GM18505 (cell line): ENCODE data around the gene RABAC1.
A peak's percentile ranks its signal among the peaks of the same experiment; 100 is the strongest.

ENCODE experiments used
- ATAC-seq: cut with Tn5 transposase; IDR thresholded peaks from one replicate; pipeline ENCODE4 v1.9.1; 2021; ENCODE audit not compliant: unreplicated experiment
- POLR2A ChIP-seq: IDR thresholded peaks from 4 replicates; pipeline ENCODE4 v1.6.1; 2011; ENCODE audit warnings: borderline replicate concordance; ENCODE audit not compliant: insufficient read depth, insufficient read length; ENCODE audit errors: extremely low read depth

RABAC1 gene, protein sequence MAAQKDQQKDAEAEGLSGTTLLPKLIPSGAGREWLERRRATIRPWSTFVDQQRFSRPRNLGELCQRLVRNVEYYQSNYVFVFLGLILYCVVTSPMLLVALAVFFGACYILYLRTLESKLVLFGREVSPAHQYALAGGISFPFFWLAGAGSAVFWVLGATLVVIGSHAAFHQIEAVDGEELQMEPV

GRCh38 chr19:41959056-41960053 is at the start of gene RABAC1:
TSS of gene RABAC1 (minus strand) at chr19:41959321. CDS start at chr19:41959292, 29 bp downstream.
- TF ChIP-seq POLR2A = peak; percentile 42
- peak; percentile 82 for ATAC-seq

DNA sequence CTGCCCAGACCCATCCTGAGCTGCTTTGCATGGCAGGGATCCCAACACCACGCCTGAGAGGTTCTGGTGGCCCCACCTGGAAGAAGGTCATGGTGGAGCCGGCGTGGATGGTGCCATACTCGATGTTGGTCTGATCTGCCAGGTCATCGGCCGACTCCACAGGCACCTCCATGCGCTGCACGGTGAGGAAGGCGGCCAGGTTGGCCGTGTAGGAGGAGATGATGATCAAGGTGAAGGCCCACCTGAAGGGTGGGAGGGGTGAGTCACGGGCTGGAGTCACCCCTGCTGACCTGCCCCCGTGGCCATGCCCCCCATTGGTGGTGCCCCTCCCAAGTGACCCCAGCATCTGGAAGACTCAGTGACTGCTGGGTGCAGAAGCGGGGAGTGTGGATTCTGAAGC is 47.4 kb upstream of the RABAC1 start:
- no peak for ATAC-seq
- no peak for TF ChIP-seq POLR2A

DNA sequence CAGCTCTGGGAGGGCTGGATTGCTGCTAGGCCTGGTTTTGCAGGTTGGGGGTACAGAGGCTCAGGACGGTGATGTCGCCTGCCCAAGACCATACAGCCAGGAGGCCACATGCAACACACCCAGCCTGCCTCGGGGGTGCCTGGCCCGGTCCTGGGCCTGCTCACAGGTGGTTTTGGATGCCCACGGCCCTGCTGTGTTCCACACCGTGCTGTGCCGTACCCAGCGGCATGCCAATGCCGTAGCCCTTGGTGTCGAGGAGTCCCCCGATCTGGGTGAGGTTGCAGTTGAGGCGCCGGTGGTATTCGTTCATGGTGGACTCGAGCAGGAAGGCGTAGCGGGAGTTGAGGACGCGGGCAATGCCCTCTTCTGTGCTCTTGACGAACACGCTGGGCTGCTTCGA is 46.4 kb upstream of the RABAC1 start:
- no peak for TF ChIP-seq POLR2A
- ATAC-seq = no peak

GRCh38 chr19:42003506-42004294 is 44.6 kb upstream of the RABAC1 start:
- no peak for ATAC-seq
- TF ChIP-seq POLR2A = no peak

DNA sequence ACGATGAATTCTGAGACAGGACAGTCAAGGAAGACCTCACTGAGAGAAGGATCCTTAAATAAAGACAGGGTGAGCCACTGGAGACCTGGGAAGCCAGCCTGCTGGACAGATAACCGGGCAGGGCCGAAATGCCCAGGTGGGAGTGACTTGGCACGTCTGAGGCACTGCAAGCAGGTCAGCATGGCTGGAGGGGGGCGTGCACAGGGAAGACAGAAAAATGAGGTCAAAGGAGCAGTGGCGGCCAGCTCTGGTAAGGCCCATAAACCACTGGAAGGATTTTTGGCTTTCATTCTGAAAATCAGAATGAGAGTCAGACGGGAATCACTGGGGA is 40.7 kb upstream of the RABAC1 start:
- no peak for TF ChIP-seq POLR2A
- ATAC-seq = no peak

DNA sequence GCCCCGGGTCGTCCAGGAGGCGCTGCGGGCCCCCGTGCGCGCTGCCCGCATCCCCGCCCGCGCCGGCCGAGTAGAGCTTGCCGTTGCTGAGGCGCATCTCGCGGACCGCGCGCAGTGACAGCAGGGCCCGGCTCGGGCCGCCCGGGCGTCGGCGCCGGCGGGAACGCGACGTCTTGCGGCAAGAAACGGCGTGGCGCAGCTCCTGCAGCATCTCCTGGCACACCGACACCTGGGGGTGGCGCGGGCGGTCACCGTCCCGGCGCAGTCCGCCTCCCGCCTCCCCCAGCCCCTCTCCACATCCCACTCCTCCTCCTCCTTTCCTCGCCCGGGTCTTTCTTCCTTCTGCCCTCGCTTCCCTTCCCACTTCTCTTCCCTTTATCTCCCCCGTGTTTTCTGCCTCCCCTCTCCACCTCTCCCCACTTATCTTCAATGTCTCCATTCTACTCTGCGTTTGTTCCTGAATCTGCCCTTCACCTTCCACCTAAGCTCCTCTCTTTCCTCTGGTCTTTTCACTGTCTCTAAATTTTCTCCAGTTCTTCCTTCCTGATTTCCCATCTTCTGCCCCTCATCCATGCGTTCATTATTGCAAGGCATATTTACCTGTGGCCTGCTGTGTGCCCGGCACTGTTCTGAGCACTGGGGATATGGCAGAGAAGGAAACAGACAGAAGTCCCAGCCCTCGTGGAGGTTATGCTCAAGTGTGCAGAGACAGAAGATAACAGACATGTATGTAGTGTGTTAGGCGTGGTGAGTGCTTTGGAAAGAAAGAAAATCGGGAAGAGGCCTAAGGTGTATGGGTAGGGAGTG is 40.2 kb upstream of the RABAC1 start:
- no peak for TF ChIP-seq POLR2A
- no peak for ATAC-seq

- ATAC-seq = no peak
- no peak for TF ChIP-seq POLR2A
These were observed 39.3 kb upstream of the RABAC1 start for GRCh38 chr19:41998246-41999020.

GRCh38 chr19:41997851-41998229 is 38.7 kb upstream of the RABAC1 start:
- no peak for ATAC-seq
- TF ChIP-seq POLR2A = no peak

DNA sequence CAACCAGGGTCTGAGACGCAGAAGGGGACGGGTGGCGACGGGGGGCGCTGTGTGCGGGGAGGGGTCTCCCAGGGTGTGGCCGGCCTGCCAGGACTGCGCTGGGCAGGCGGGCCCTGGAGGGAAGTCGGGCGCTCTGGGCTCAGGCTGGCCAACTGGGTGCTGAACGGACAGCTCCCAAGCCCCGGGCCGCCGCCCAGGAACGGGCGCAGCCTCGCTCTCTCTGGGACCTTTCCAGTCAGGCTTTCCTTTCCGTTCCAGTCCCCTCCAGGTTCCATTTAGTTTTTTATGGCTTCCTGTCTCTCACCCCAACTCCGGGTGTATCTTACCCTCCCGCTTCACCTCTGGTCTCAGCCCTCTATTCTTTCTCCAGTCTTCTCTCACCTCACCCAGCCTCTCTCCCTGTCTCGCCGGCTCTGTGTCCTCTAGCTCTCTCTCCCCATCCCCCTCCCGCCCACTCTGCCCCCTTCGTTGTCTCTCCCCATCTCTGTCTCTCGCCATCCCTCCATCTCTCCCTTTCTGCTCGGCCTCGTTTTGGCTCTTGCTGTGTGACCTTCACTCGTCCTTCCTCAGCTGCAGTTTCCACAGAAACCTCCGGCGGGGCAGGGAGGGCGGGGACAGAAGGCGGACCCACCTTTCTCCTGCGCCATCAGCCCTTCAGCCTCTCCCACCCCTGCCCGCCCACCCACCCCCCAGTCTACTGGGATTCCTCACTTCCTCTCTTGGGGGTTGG is 38.2 kb upstream of the RABAC1 start:
- TF ChIP-seq POLR2A = no peak

DNA sequence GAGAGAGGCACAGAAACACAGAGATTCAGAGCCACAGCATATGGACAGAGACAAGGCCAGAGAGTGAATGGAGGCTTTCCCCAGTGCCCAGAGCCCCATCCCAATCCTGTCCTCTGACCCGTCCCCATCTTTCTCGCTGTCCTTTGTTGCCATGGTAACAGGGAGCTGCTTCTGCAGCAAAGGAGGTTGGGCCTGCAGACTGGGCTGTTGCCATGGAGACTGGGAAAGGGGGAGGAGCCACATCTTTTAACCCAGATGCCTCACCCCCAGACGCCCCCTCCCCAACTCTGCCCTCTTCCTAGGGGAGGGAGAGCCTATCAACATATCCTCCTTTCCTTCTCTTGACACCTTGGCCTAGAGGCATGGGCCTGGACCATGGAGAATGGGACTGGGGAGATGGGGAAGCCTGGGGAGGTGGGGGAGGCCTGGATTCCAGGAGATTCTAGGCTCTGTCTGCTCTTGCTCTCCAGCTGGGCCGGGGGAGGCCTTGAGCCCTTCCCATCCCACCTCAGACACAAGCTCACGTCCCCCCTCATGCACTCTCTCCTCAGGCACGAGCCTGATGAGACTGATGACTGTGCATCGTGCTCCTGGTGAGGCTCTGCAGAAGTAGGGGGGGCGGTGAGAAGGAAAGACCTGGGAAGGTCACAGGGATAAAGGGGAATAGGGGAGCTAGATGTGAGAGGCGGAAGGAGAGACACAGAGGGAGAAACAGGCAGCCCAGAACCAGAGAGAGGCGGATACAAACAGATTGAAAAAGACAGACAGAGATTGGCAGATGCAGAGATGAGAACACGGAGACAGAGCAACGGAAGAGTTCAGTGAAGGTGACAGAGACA is 37.1 kb upstream of the RABAC1 start:
- no peak for TF ChIP-seq POLR2A
- ATAC-seq = no peak

More for the DNA sequence above, 38.2 kb upstream of the RABAC1 start:
- no peak for ATAC-seq

DNA sequence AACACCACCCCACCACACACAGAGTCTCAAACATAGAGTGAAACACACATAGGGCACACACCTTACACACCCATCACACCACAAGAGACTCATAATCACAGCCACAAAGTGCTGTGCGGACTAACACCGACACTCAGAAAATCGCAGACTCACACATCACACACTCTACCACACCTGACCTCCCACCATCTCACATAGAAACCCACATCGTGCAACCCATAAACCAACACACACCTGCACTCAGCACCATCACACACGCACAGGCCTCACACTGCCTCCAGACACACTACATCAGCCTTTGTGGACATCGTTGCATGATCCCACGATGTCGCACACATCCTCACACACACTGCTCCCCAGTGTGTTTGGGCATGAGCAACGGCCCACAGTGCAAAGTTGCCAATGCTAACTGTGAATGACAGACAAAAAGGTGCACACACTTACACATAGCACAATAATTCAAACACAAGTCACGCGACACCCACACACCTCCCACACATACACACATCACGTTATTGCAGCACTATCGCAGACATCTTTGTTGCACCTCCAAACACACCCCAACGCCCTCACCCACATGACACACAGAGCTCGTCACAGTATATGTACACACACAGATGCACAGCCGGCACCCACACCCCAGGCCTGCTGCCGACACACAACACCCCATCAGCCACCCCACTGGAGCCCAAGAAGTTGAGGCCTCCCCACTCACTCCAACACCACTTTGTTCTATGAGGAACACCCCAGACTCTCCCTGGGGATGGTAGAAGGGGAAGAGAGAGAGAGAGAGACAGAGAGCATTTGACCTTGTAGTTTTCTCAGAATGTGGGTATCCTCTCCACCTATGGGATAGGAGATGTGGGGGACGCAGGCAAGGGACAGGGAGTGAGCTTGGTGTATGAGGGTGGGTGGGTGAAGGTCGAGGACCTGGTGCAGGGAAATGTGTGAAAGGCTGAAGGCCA is 36.2 kb upstream of the RABAC1 start:
- no peak for ATAC-seq
- no peak for TF ChIP-seq POLR2A
